ENCODE measurements around the gene MYEF2. TPM values are rescaled to one million over a fixed set of nuclear protein-coding genes. Genes with fewer than 3 reads are reported as not detected.

The MYEF2 gene
- total RNA-seq, 1 donor = 5.1 TPM

DNA sequence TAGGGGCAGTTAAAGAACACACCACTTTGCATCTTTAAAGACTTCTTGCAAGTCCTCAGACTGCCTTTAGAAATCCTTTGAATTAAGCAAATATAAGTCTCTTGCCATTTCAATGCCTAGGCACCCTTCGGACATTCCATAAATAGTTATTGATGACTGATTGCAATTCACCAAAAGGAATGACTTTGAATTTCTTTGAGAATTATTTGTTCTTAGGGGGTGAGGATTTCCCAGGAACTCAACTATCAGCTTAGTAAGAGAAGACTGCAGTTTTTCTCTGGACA lies 495 bp upstream of the MYEF2 start:
- DNase-seq (ENCODE audit: low read depth) = no peak
- H3K4me3 ChIP-seq (ENCODE audit: low read depth, low read length) = peak overlapping the region; percentile 63
- TF ChIP-seq, protein P1, sequence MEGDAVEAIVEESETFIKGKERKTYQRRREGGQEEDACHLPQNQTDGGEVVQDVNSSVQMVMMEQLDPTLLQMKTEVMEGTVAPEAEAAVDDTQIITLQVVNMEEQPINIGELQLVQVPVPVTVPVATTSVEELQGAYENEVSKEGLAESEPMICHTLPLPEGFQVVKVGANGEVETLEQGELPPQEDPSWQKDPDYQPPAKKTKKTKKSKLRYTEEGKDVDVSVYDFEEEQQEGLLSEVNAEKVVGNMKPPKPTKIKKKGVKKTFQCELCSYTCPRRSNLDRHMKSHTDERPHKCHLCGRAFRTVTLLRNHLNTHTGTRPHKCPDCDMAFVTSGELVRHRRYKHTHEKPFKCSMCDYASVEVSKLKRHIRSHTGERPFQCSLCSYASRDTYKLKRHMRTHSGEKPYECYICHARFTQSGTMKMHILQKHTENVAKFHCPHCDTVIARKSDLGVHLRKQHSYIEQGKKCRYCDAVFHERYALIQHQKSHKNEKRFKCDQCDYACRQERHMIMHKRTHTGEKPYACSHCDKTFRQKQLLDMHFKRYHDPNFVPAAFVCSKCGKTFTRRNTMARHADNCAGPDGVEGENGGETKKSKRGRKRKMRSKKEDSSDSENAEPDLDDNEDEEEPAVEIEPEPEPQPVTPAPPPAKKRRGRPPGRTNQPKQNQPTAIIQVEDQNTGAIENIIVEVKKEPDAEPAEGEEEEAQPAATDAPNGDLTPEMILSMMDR (IDR thresholded peaks at IDR 0.05; ENCODE audit: insufficient read depth, low read length) = no peak

DNA sequence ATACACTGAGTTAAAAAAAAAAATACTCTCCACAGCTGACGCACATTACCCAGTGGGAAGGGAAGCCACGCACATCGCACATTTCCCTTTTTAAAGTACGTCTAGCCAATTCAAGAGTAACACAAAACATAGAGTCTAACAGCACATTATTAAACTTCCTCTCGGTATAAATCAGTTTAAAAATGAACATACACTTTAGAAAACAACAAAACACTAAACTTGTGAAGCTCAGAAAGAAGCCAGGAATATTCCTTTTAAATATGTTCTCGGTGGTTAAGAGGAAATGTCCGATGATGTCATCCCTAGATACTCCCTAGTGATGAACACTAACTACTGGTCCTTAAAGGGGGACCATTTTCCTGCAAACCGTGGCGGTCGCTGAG lies 721 bp downstream of the MYEF2 start:
- peak overlapping the region; percentile 63 for H3K4me3 ChIP-seq (ENCODE audit: low read depth, low read length)
- DNase-seq (ENCODE audit: low read depth) = peak; percentile 42
- TF ChIP-seq, protein P1 (IDR thresholded peaks at IDR 0.05; ENCODE audit: insufficient read depth, low read length) = no peak

DNA sequence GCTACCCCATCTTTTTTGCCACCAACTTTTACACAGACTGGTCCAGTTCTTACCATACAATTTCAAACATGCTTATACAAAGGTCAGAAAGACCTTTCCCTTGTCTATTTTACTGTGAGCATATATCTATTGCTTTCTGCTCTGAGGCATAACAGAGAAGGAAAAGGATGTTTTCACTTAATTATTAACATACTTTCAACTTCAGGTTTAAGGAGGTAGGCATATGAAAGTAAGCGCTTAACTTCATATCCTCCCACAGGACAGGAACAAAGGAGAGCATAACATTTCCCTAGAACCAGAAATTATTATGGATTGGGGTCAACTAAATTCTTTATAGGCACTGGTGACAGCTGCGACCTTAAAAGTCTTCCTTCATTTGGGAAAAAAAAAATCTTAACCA lies 1.1 kb downstream of the MYEF2 start:
- H3K4me3 ChIP-seq (ENCODE audit: low read depth, low read length) = no peak overlapping the region
- no peak for DNase-seq (ENCODE audit: low read depth)
- TF ChIP-seq, protein P1 (IDR thresholded peaks at IDR 0.05; ENCODE audit: insufficient read depth, low read length) = no peak

DNA sequence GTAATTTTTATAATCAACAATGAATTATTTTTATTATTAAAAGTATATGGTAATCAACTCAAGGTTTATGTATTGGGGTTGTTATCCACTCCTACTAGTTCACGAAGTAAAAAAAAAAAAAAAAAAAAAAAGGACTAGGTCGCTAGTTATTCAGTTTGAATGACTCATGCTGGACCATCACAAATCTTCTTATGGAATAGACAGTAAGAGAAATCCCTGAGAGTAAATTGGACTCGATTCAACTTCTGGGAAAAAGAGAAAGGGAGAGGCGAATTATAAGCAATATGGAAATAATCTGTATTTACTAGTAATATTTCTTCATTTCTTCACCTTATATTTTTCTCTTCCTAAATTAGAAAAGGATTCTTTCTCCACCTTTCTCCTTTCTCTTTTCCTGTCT lies 2.0 kb downstream of the MYEF2 start:
- DNase-seq (ENCODE audit: low read depth) = no peak
- TF ChIP-seq, protein P1 (IDR thresholded peaks at IDR 0.05; ENCODE audit: insufficient read depth, low read length) = no peak
- H3K4me3 ChIP-seq (ENCODE audit: low read depth, low read length) = no peak overlapping the region

DNA sequence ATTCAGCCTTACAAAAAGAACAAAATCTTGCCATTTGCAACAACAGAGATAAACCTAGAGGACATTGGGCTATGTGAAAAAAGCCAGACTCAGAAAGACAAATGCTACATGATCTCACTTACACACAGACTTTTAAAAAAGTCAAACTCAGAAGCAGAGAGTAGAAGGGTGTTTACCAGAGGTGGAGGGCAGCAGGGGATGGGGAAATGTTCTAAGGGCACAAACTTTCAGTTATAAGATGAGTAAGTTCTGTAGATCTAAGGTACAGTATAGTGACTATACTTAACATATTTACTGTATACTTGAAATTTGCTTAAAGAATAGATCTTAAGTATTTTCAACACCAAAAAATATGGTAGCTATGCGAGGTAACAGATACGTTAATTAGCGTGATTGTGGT lies 3.0 kb downstream of the MYEF2 start:
- no peak for DNase-seq (ENCODE audit: low read depth)
- TF ChIP-seq, protein P1 (IDR thresholded peaks at IDR 0.05; ENCODE audit: insufficient read depth, low read length) = no peak
- no peak overlapping the region for H3K4me3 ChIP-seq (ENCODE audit: low read depth, low read length)

DNA sequence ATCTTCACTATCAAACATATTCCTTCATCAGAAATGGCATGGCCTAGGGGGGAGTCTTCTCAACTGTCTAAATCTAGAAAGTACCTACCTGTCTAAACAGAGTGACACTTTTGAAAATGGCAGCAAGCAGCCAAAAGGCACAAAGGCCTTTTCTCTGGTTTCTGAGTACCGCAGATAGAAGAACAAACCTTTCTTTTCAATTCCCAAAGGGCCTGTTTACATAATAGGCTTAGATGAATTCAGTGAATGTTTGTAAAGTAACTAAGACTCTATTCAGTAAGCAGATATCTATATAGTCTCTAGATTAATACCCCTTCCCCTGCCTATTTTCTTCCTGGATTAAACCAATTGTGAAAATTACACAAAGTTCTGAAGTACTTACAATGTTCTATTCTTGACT lies 7.1 kb downstream of the MYEF2 start:
- H3K4me3 ChIP-seq (ENCODE audit: low read depth, low read length) = no peak overlapping the region
- no peak for DNase-seq (ENCODE audit: low read depth)
- TF ChIP-seq, protein P1 (IDR thresholded peaks at IDR 0.05; ENCODE audit: insufficient read depth, low read length) = no peak

DNA sequence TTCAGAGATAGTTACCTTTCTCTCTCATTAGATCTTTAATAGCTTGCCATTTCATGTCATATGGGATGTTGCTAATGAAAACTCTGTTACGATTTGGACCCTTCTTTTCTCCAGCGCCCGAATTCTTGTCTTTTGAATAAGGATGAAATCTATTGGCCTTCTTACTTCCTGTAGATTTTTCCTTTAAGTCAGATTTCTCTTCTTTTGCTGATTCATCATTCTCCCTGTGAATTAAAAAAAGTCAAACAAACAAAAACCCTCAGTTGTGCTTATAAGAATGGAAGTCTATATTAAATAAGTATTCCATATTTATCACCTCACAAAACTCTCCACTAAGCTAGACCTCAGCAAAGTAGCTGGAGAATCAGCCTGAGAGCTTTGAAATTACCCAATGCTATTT lies 9.5 kb downstream of the MYEF2 start:
- TF ChIP-seq, protein P1 (IDR thresholded peaks at IDR 0.05; ENCODE audit: insufficient read depth, low read length) = no peak
- no peak overlapping the region for H3K4me3 ChIP-seq (ENCODE audit: low read depth, low read length)

More for the DNA sequence above, 9.5 kb downstream of the MYEF2 start:
- no peak for DNase-seq (ENCODE audit: low read depth)
